SU-DHL-6 (cell line): ENCODE data around the gene CLEC4E.
"Not testable (repeated sequence)": the region's sequence is repeated elsewhere in the genome, so short reads cannot be mapped to it uniquely, and the experiment has no call there.

Experiments
- H2AFZ ChIP-seq: fragments of 200-600 bp; sonication (generic); 2 replicates; pipeline ENCODE4 v1.6.1; 2014; ENCODE audit warnings: low read depth, mild to moderate bottlenecking, moderate library complexity, mixed read lengths, antibody characterized with exemption, low read length; ENCODE audit not compliant: severe bottlenecking
- H3F3A ChIP-seq: fragments of 200-600 bp; shearing (Covaris generic); 2 replicates; pipeline ENCODE4 v1.6.0; 2016; ENCODE audit warnings: antibody characterized with exemption, mild to moderate bottlenecking; ENCODE audit not compliant: insufficient read depth
- H3K27ac ChIP-seq: fragments of 200-600 bp; sonication (generic); 2 replicates; pipeline ENCODE4 v1.5.1; 2016; ENCODE audit warnings: low read depth, mild to moderate bottlenecking, low read length, moderate library complexity, mixed read lengths
- H3K27me3 ChIP-seq: fragments of 200-600 bp; sonication (generic), shearing (Covaris generic); 2 replicates; pipeline ENCODE4 v1.6.0; 2014; ENCODE audit warnings: mild to moderate bottlenecking, low read length
- H3K36me3 ChIP-seq: fragments of 200-600 bp; sonication (generic); 2 replicates; pipeline ENCODE4 v1.6.1; 2014; ENCODE audit warnings: mild to moderate bottlenecking, low read length, mixed read lengths
- H3K4me2 ChIP-seq: fragments of 300-600, 200-600 bp; shearing (Covaris generic), sonication (generic); 2 replicates; pipeline ENCODE4 v1.6.0; 2014; ENCODE audit warnings: low read length, low read depth, mild to moderate bottlenecking; ENCODE audit not compliant: poor library complexity, severe bottlenecking
- H3K4me3 ChIP-seq: fragments of 200-600 bp; sonication (generic); 2 replicates; pipeline ENCODE4 v1.5.1; 2014; ENCODE audit warnings: antibody characterized with exemption, low read length, mild to moderate bottlenecking, mixed read lengths; ENCODE audit not compliant: insufficient read depth, poor library complexity, severe bottlenecking
- H3K79me2 ChIP-seq: fragments of 200-600 bp; sonication (generic); 2 replicates; pipeline ENCODE4 v1.6.1; 2014; ENCODE audit warnings: mild to moderate bottlenecking, low read length, moderate library complexity; ENCODE audit not compliant: insufficient read depth
- H3K9ac ChIP-seq: fragments of 200-600 bp; sonication (generic); 2 replicates; pipeline ENCODE4 v1.7.0; 2014; ENCODE audit warnings: mild to moderate bottlenecking, low read length
- H3K9me2 ChIP-seq: fragments of 200-600 bp; sonication (generic); replicated peaks from 2 replicates; pipeline ENCODE4 v1.6.1; 2014; ENCODE audit warnings: low read length; ENCODE audit not compliant: insufficient read depth
- H3K9me3 ChIP-seq: fragments of 200-600 bp; sonication (generic); 2 replicates; pipeline ENCODE4 v1.6.1; 2014; ENCODE audit warnings: low read length, mixed read lengths; ENCODE audit not compliant: insufficient read depth
- H4K20me1 ChIP-seq: fragments of 200-600 bp; sonication (generic); 2 replicates; pipeline ENCODE4 v1.6.1; 2014; ENCODE audit warnings: low read depth, mild to moderate bottlenecking, antibody characterized with exemption, low read length, moderate library complexity, mixed read lengths
- CTCF ChIP-seq: fragments of 200-600 bp; sonication (generic); IDR thresholded peaks from one replicate; pipeline ENCODE4 v1.5.1; 2017; ENCODE audit warnings: antibody characterized with exemption, mild to moderate bottlenecking, low read length, moderate library complexity; ENCODE audit not compliant: insufficient read depth, poor library complexity, severe bottlenecking
- EZH2phosphoT487 ChIP-seq: fragments of 200-600 bp; sonication (generic), shearing (Covaris generic); conservative IDR thresholded peaks from 2 replicates; pipeline ENCODE4 v1.6.1; 2018; ENCODE audit warnings: mild to moderate bottlenecking, antibody characterized with exemption, low read length, moderate library complexity, mixed read lengths

Gene CLEC4E

GRCh38 chr12:8541562-8541961, 857 bp upstream of the CLEC4E start:
- H3K9me3 ChIP-seq = no peaks in the 10 kb centered on the region
- H3K9me2 ChIP-seq = no peaks in the 10 kb centered on the region
- H3K27me3 ChIP-seq = no peaks in the 10 kb centered on the region
- no peak overlapping the region for H3K9ac ChIP-seq
- H3K4me3 ChIP-seq = no peak overlapping the region
- H3K79me2 ChIP-seq = no peaks in the 10 kb centered on the region
- no peak overlapping the region for H2AFZ ChIP-seq
- no peak overlapping the region for H3K4me2 ChIP-seq
- no peaks in the 10 kb centered on the region for H3F3A ChIP-seq
- no peaks in the 10 kb centered on the region for H3K36me3 ChIP-seq
- TF ChIP-seq CTCF (no peak), EZH2phosphoT487 (no peak)
- no peaks in the 10 kb centered on the region for H4K20me1 ChIP-seq
- no peak overlapping the region for H3K27ac ChIP-seq

DNA sequence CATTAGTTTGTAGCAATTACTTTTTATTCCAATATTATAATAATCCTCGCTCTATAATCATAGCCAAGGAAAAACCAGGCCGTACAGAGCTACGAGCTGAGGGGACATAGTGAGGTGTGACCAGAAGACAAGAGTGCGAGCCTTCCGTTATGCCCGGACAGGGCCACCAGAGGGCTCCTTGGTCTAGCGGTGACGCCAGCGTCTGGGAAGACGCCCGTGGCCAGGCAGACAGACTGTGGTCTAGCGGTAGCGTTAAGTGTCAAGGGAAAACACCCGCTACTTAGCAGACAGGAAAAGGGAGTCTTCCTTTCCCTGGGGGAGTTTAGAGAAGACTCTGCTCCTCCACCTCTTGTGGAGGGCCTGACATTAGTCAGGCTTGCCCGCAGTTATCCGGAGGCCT, 2.9 kb downstream of the CLEC4E start:
- not testable (repeated sequence) for H3K4me2 ChIP-seq

GRCh38 chr12:8532045-8532444, 8.7 kb downstream of the CLEC4E start:
- H3K79me2 ChIP-seq = no peaks in the 10 kb centered on the region

More for the DNA sequence above, 2.9 kb downstream of the CLEC4E start:
- not testable (repeated sequence) for H3K9me3 ChIP-seq, H3K79me2 ChIP-seq, H3K4me3 ChIP-seq, H3K36me3 ChIP-seq, H3K27ac ChIP-seq, H3K27me3 ChIP-seq, H3K9me2 ChIP-seq, H3F3A ChIP-seq, H2AFZ ChIP-seq, H4K20me1 ChIP-seq, H3K9ac ChIP-seq

More at GRCh38 chr12:8532045-8532444, 8.7 kb downstream of the CLEC4E start:
- no peaks in the 10 kb centered on the region for H4K20me1 ChIP-seq
- H2AFZ ChIP-seq = no peak overlapping the region
- H3K9me2 ChIP-seq = no peaks in the 10 kb centered on the region
- no peaks in the 10 kb centered on the region for H3F3A ChIP-seq
- H3K4me2 ChIP-seq = no peak overlapping the region
- H3K9ac ChIP-seq = no peak overlapping the region
- no peaks in the 10 kb centered on the region for H3K27me3 ChIP-seq
- no peak overlapping the region for H3K27ac ChIP-seq
- no peaks in the 10 kb centered on the region for H3K36me3 ChIP-seq
- no peak for TF ChIP-seq EZH2phosphoT487
- TF ChIP-seq CTCF = no peak
- H3K4me3 ChIP-seq = no peak overlapping the region
- H3K9me3 ChIP-seq = no peaks in the 10 kb centered on the region
